ENCODE measurements around the gene TMEM214. TPM values are rescaled to one million over a fixed set of nuclear protein-coding genes. Genes with fewer than 3 reads are reported as not detected.

Gene TMEM214
- total RNA-seq, 1 donor: 70.4 TPM

- no peak for DNase-seq (ENCODE audit: low read depth)
- no peak overlapping the region for H3K4me3 ChIP-seq (ENCODE audit: low read depth, low read length)
- TF ChIP-seq CTCF (IDR thresholded peaks at IDR 0.05; ENCODE audit: insufficient read depth, low read depth, low read length): no peak
Measured at GRCh38 chr2:27009083-27009482, 23.7 kb upstream of the TMEM214 start.

- no peak for TF ChIP-seq CTCF (IDR thresholded peaks at IDR 0.05; ENCODE audit: insufficient read depth, low read depth, low read length)
- DNase-seq (ENCODE audit: low read depth): no peak
- no peak overlapping the region for H3K4me3 ChIP-seq (ENCODE audit: low read depth, low read length)
Measured at GRCh38 chr2:27009716-27010115, 23.0 kb upstream of the TMEM214 start.

- DNase-seq (ENCODE audit: low read depth): no peak
- no peak for TF ChIP-seq CTCF (IDR thresholded peaks at IDR 0.05; ENCODE audit: insufficient read depth, low read depth, low read length)
- H3K4me3 ChIP-seq (ENCODE audit: low read depth, low read length): no peak overlapping the region
Measured at GRCh38 chr2:27010139-27010538, 22.6 kb upstream of the TMEM214 start.

GRCh38 chr2:27013738-27014137 lies 19.0 kb upstream of the TMEM214 start:
- no peak overlapping the region for H3K4me3 ChIP-seq (ENCODE audit: low read depth, low read length)
- TF ChIP-seq CTCF (IDR thresholded peaks at IDR 0.05; ENCODE audit: insufficient read depth, low read depth, low read length): no peak
- DNase-seq (ENCODE audit: low read depth): no peak

GRCh38 chr2:27014771-27015433 lies 17.9 kb upstream of the TMEM214 start:
- no peak for DNase-seq (ENCODE audit: low read depth)
- H3K4me3 ChIP-seq (ENCODE audit: low read depth, low read length): no peak overlapping the region
- no peak for TF ChIP-seq CTCF (IDR thresholded peaks at IDR 0.05; ENCODE audit: insufficient read depth, low read depth, low read length)

- peak; percentile 81 for DNase-seq (ENCODE audit: low read depth)
- H3K4me3 ChIP-seq (ENCODE audit: low read depth, low read length): no peak overlapping the region
- peak; percentile 77 for TF ChIP-seq CTCF (IDR thresholded peaks at IDR 0.05; ENCODE audit: insufficient read depth, low read depth, low read length)
Measured at GRCh38 chr2:27016801-27017325, 15.9 kb upstream of the TMEM214 start.

- TF ChIP-seq CTCF (IDR thresholded peaks at IDR 0.05; ENCODE audit: insufficient read depth, low read depth, low read length): no peak
- H3K4me3 ChIP-seq (ENCODE audit: low read depth, low read length): no peak overlapping the region
- DNase-seq (ENCODE audit: low read depth): no peak
Measured at GRCh38 chr2:27018142-27018541, 14.6 kb upstream of the TMEM214 start.

All from fibroblast of villous mesenchyme (primary cell).